22Rv1 (cell line): ENCODE measurements around the gene MORN3.

Source experiments
- CTCF ChIP-seq: fragments of 450-650 bp; IDR thresholded peaks from 2 replicates; pipeline ENCODE4 v1.5.1; 2017; ENCODE audit warnings: mild to moderate bottlenecking
- ZFX ChIP-seq: fragments of 450-650 bp; IDR thresholded peaks from 2 replicates; pipeline ENCODE4 v1.6.1; 2017; ENCODE audit warnings: antibody characterized with exemption, borderline replicate concordance

GRCh38 chr12:121602766-121603165, 66.7 kb downstream of the MORN3 start:
- no peak for TF ChIP-seq CTCF
- no peak for TF ChIP-seq ZFX
